Ascending aorta (tissue), 2 donors: Measurements from ENCODE around the gene CACNA1B. TPM values are rescaled to one million over a fixed set of nuclear protein-coding genes. Genes with fewer than 3 reads are reported as not detected.

Source experiments
- DNase-seq, 2 donors: peaks; one replicate each; pipeline ENCODE4 v3.0.0-alpha.2; 2019; ENCODE audit warnings: low spot score in 2 of 2
- H3K27ac ChIP-seq, 2 donors: fragments of 200-600 bp; sonication (generic); one replicate each; pipeline ENCODE4 v1.5.1; 2016 to 2017; ENCODE audit warnings: mild to moderate bottlenecking in 1 of 2
- H3K27me3 ChIP-seq: fragments of 200-600 bp; sonication (generic); one replicate; pipeline ENCODE4 v1.5.1; 2017
- H3K36me3 ChIP-seq, 2 donors: fragments of 200-600 bp; sonication (generic); one replicate each; pipeline ENCODE4 v1.5.1; 2016
- H3K4me1 ChIP-seq, 2 donors: fragments of 200-600 bp; sonication (generic); one replicate each; pipeline ENCODE4 v1.5.1; 2016 to 2017; ENCODE audit warnings: mild to moderate bottlenecking in 1 of 2
- H3K4me3 ChIP-seq, 2 donors: fragments of 200-600 bp; sonication (generic); one replicate each; pipeline ENCODE4 v1.5.1; 2016 to 2017; ENCODE audit warnings: mild to moderate bottlenecking in 1 of 2
- H3K9me3 ChIP-seq, 2 donors: fragments of 200-600 bp; sonication (generic); one replicate each; pipeline ENCODE4 v1.5.1; 2016
- CTCF ChIP-seq, 3 experiments: fragments of 200-600 bp in 2 of 3; fragments of 450-650 bp in 1 of 3; sonication (generic) in 2 of 3; IDR thresholded peaks; one replicate each; pipeline ENCODE4 v1.5.1; 2016 to 2019; ENCODE audit warnings: antibody characterized with exemption in 3 of 3, mild to moderate bottlenecking in 1 of 3, moderate library complexity in 1 of 3
- intact Hi-C: fragments of 100-400 bp; cut with DNase I; formaldehyde crosslinking; loops from one replicate; pipeline ENCODE4 v1.15.1; 2023
- total RNA-seq: library from RNA; depleted of rRNA; stranded (reverse); fragments of >200 nt; gene quantifications from one replicate; pipeline ENCODE4 v1.1.0, GENCODE V29; 2016

Gene CACNA1B
- total RNA-seq, 1 donor from 2014 or later: not detected

GRCh38 chr9:138114501-138115245 is 237.1 kb downstream of the CACNA1B start:
- no peak for TF ChIP-seq CTCF (IDR thresholded peaks at IDR 0.05)
- no peaks in the 10 kb centered on the region for H3K9me3 ChIP-seq
- H3K27ac ChIP-seq: no peak overlapping the region
- DNase-seq: peak in 1 of 2 donors; percentile 13
- intact Hi-C loops: no loop called here
- H3K36me3 ChIP-seq: no peaks in the 10 kb centered on the region
- no peaks in the 10 kb centered on the region for H3K4me1 ChIP-seq
- no peaks in the 10 kb centered on the region for H3K27me3 ChIP-seq
- no peak overlapping the region for H3K4me3 ChIP-seq

- peak in 1 of 2 donors; percentile 31 for DNase-seq
- H3K4me3 ChIP-seq: no peak overlapping the region
- H3K36me3 ChIP-seq: no peaks in the 10 kb centered on the region
- H3K27ac ChIP-seq: no peak overlapping the region
- no peaks in the 10 kb centered on the region for H3K27me3 ChIP-seq
- intact Hi-C loops: no loop called here
- no peaks in the 10 kb centered on the region for H3K4me1 ChIP-seq
- TF ChIP-seq CTCF (IDR thresholded peaks at IDR 0.05): no peak
- no peaks in the 10 kb centered on the region for H3K9me3 ChIP-seq
These were observed 237.9 kb downstream of the CACNA1B start for GRCh38 chr9:138115506-138115905.

GRCh38 chr9:138116521-138116920 is 238.9 kb downstream of the CACNA1B start:
- no peaks in the 10 kb centered on the region for H3K4me1 ChIP-seq
- H3K27me3 ChIP-seq: no peaks in the 10 kb centered on the region
- no peak overlapping the region for H3K27ac ChIP-seq
- intact Hi-C loops: no loop called here
- DNase-seq: no peak
- H3K9me3 ChIP-seq: no peaks in the 10 kb centered on the region
- no peak for TF ChIP-seq CTCF (IDR thresholded peaks at IDR 0.05)
- no peaks in the 10 kb centered on the region for H3K36me3 ChIP-seq
- no peak overlapping the region for H3K4me3 ChIP-seq

- intact Hi-C loops: no loop called here
- Histone ChIP-seq H3K27ac (no peak overlapping the region), H3K4me3 (no peak overlapping the region), H3K4me1 (no peaks in the 10 kb centered on the region), H3K27me3 (no peaks in the 10 kb centered on the region), H3K9me3 (no peaks in the 10 kb centered on the region), H3K36me3 (no peaks in the 10 kb centered on the region)
- no peak for TF ChIP-seq CTCF (IDR thresholded peaks at IDR 0.05)
- DNase-seq: peak in 1 of 2 donors; percentile 24
These were observed 239.6 kb downstream of the CACNA1B start for GRCh38 chr9:138117101-138117750.

- TF ChIP-seq CTCF (IDR thresholded peaks at IDR 0.05): no peak
- intact Hi-C loops: no loop called here
- no peak overlapping the region for H3K4me3 ChIP-seq
- H3K36me3 ChIP-seq: no peaks in the 10 kb centered on the region
- H3K9me3 ChIP-seq: no peaks in the 10 kb centered on the region
- no peaks in the 10 kb centered on the region for H3K27me3 ChIP-seq
- H3K4me1 ChIP-seq: no peaks in the 10 kb centered on the region
- H3K27ac ChIP-seq: no peak overlapping the region
- DNase-seq: peak in 1 of 2 donors; percentile 33
These were observed 240.3 kb downstream of the CACNA1B start for GRCh38 chr9:138117836-138118235.
